HCT116 (cell line): ENCODE measurements around the gene ABHD1.

ENCODE experiments used
- CTCF ChIP-seq, 3 experiments: fragments of 200-600 bp in 1 of 3; sonication (generic) in 1 of 3; IDR thresholded peaks in 2 of 3; conservative IDR thresholded peaks in 1 of 3; 2 replicates each; pipeline ENCODE4 v1.5.1; 2012 to 2017; ENCODE audit warnings: low read depth in 2 of 3, low read length in 2 of 3, antibody characterized with exemption in 1 of 3, borderline replicate concordance in 1 of 3, control low read depth in 1 of 3, mild to moderate bottlenecking in 1 of 3, mixed read lengths in 1 of 3, mixed run types in 1 of 3, moderate library complexity in 1 of 3; ENCODE audit not compliant: insufficient read depth in 1 of 3
- RAD21 ChIP-seq: IDR thresholded peaks from 2 replicates; pipeline ENCODE4 v1.6.1; 2012; ENCODE audit warnings: low read depth, mild to moderate bottlenecking
- REST ChIP-seq: IDR thresholded peaks from 2 replicates; pipeline ENCODE4 v1.6.1; 2012; ENCODE audit warnings: low read depth
- SP1 ChIP-seq: IDR thresholded peaks from 2 replicates; pipeline ENCODE4 v1.6.1; 2012; ENCODE audit warnings: low read depth
- SRF ChIP-seq: IDR thresholded peaks from 2 replicates; pipeline ENCODE4 v1.6.1; 2012; ENCODE audit warnings: low read depth

- TF ChIP-seq CTCF (IDR thresholded peaks at IDR 0.05 in 2 of 3, conservative IDR thresholded peaks at IDR 0.05 in 1 of 3; ENCODE audit: borderline replicate concordance in 1 of 3, insufficient read depth in 1 of 3, low read depth in 2 of 3, low read length in 2 of 3) = no peak
- no peak for TF ChIP-seq SRF
- no peak for TF ChIP-seq RAD21
- TF ChIP-seq REST = no peak
- TF ChIP-seq SP1 = no peak
These were observed 35.7 kb upstream of the ABHD1 start for GRCh38 chr2:27087823-27088410.
